Measurements from ENCODE around the gene TBC1D22A. TPM values are rescaled to one million over a fixed set of nuclear protein-coding genes. Genes with fewer than 3 reads are reported as not detected.

TBC1D22A gene
- total and polyA plus RNA-seq, 9 of the 15 experiments (the other 6 are each of a cell fraction or from before 2014, with no cell fraction given): 0.20 to 11.5 (median 5.2) TPM

GRCh38 chr22:46863794-46864193 is 101.3 kb downstream of the TBC1D22A start:
- no peaks in the 10 kb centered on the region for H3K79me2 ChIP-seq (ENCODE audit: control insufficient read depth, insufficient read depth, low read length)
- TF ChIP-seq MXI1 (IDR thresholded peaks at IDR 0.05; ENCODE audit: low read depth, low read length) (no peak), STAG1 (CRISPR knock-in tag; IDR thresholded peaks at IDR 0.05; ENCODE audit: borderline replicate concordance) (no peak), ELK3 (CRISPR knock-in tag; IDR thresholded peaks at IDR 0.05) (no peak), NR4A1 (CRISPR knock-in tag; IDR thresholded peaks at IDR 0.05) (no peak), NR4A1 (tag; IDR thresholded peaks at IDR 0.05) (no peak), ZEB2 (IDR thresholded peaks at IDR 0.05) (no peak), ZKSCAN1 (IDR thresholded peaks at IDR 0.05; ENCODE audit: low read depth, low read length) (no peak), ASH1L (IDR thresholded peaks at IDR 0.05; ENCODE audit: borderline replicate concordance, low read depth, partially characterized antibody) (no peak), XRCC4 (IDR thresholded peaks at IDR 0.05; ENCODE audit: extremely low read depth, insufficient read depth, insufficient read length) (no peak), FUS (optimal IDR thresholded peaks at IDR 0.05; ENCODE audit: low read depth, low read length) (no peak), SMC3 (conservative IDR thresholded peaks at IDR 0.05; ENCODE audit: insufficient read depth, low read depth, low read length) (no peak), ARHGAP35 (IDR thresholded peaks at IDR 0.05; ENCODE audit: partially characterized antibody) (no peak), CBX1 (IDR thresholded peaks at IDR 0.05; ENCODE audit: low read depth) (no peak), ERF (CRISPR knock-in tag; IDR thresholded peaks at IDR 0.05) (no peak)
- ChIA-PET CTCF (ENCODE audit: low intra/inter-chr PET ratio) (no interaction called here), POLR2A (no interaction called here)
- in situ Hi-C loops (cut with MboI) (no loop called here), intact Hi-C loops (cut with micrococcal nuclease) (no loop called here)
- no TSS peak for BruUV-seq (replicated peaks)
- H3K27ac ChIP-seq (ENCODE audit: extremely low read depth, low read depth, low read length): no peak overlapping the region
- 59% methylated on average over 6 of the region's 6 CpGs for WGBS (ENCODE audit: insufficient coverage, low coverage, missing lambda C conversion rate)
- H3K4me1 ChIP-seq (replicated peaks in 1 of 2; ENCODE audit: control insufficient read depth in 2 of 2, insufficient read depth in 2 of 2, low read length in 2 of 2): no peaks in the 10 kb centered on the region; a peak in 2 of 5 replicates
- ATAC-seq (no peak), FAIRE-seq (no peak), DNase-seq (ENCODE audit: extremely low read depth in 1 of 4, low spot score in 3 of 4) (no peak)
- H2AFZ ChIP-seq (ENCODE audit: low read depth, low read length): no peak overlapping the region
- H4K20me1 ChIP-seq (replicated peaks; ENCODE audit: control insufficient read depth, insufficient read depth, low read length): no peaks in the 10 kb centered on the region
- H3K9me1 ChIP-seq (ENCODE audit: control insufficient read depth, insufficient read depth, low read length): no peaks in the 10 kb centered on the region
- no peaks in the 10 kb centered on the region for H3K9me3 ChIP-seq (replicated peaks; ENCODE audit: control insufficient read depth, insufficient read depth, low read depth, low read length)
- no peaks in the 10 kb centered on the region for H3K36me3 ChIP-seq (ENCODE audit: control insufficient read depth, insufficient read depth, low read length)
- no peaks in the 10 kb centered on the region for H3K27me3 ChIP-seq (ENCODE audit: control insufficient read depth in 2 of 2, insufficient read depth in 2 of 2, low read length in 2 of 2)
- H3K4me3 ChIP-seq: no peak overlapping the region
- H3K9ac ChIP-seq (ENCODE audit: insufficient read depth in 1 of 2, low read depth in 2 of 2, low read length in 2 of 2): no peak overlapping the region
- no peak overlapping the region for H3K4me2 ChIP-seq (ENCODE audit: insufficient read depth, low read length)

Measured in K562 (cell line).